CD4-positive, alpha-beta T cell treated with Interferon gamma for 1 hour (primary cell): ENCODE data around the gene REEP1.

Experiments used
- DNase-seq: peaks from one replicate; pipeline ENCODE4 v3.0.0-alpha.2; 2020

Gene REEP1

GRCh38 chr2:86344404-86344803 lies 7.0 kb upstream of the REEP1 start:
- no peak for DNase-seq

GRCh38 chr2:86342488-86342887 lies 5.1 kb upstream of the REEP1 start:
- DNase-seq: no peak

- DNase-seq: no peak
Measured at GRCh38 chr2:86341470-86341869, 4.0 kb upstream of the REEP1 start.

- DNase-seq: no peak
Measured at GRCh38 chr2:86338778-86339295, 1.4 kb upstream of the REEP1 start.

GRCh38 chr2:86336675-86337243 lies 667 bp downstream of the REEP1 start:
- DNase-seq: no peak

GRCh38 chr2:86335865-86336674 lies 1.4 kb downstream of the REEP1 start:
- no peak for DNase-seq

- DNase-seq: no peak
Measured at GRCh38 chr2:86333378-86333777, 4.0 kb downstream of the REEP1 start.

- DNase-seq: no peak
Measured at GRCh38 chr2:86332654-86333053, 4.8 kb downstream of the REEP1 start.

- DNase-seq: no peak
Measured at GRCh38 chr2:86331384-86331783, 6.0 kb downstream of the REEP1 start.

- DNase-seq: no peak
Measured at GRCh38 chr2:86330001-86330400, 7.4 kb downstream of the REEP1 start.

- DNase-seq: no peak
Measured at GRCh38 chr2:86323273-86324021, 14.0 kb downstream of the REEP1 start.

- no peak for DNase-seq
Measured at GRCh38 chr2:86319700-86320580, 17.5 kb downstream of the REEP1 start.

- no peak for DNase-seq
Measured at GRCh38 chr2:86315084-86315483, 22.3 kb downstream of the REEP1 start.

GRCh38 chr2:86314125-86314524 lies 23.3 kb downstream of the REEP1 start:
- DNase-seq: no peak

- no peak for DNase-seq
Measured at GRCh38 chr2:86313341-86313740, 24.1 kb downstream of the REEP1 start.

- DNase-seq: no peak
Measured at GRCh38 chr2:86311879-86312278, 25.5 kb downstream of the REEP1 start.

GRCh38 chr2:86309966-86310365 lies 27.5 kb downstream of the REEP1 start:
- no peak for DNase-seq

GRCh38 chr2:86308984-86309695 lies 28.3 kb downstream of the REEP1 start:
- DNase-seq: no peak

- no peak for DNase-seq
Measured at GRCh38 chr2:86308356-86308755, 29.1 kb downstream of the REEP1 start.

GRCh38 chr2:86307431-86307830 lies 30.0 kb downstream of the REEP1 start:
- no peak for DNase-seq

GRCh38 chr2:86305915-86306254 lies 31.5 kb downstream of the REEP1 start:
- no peak for DNase-seq
